ENCODE results near the gene LRRC15. TPM values are rescaled to one million over a fixed set of nuclear protein-coding genes. Genes with fewer than 3 reads are reported as not detected.

LRRC15 gene
- total RNA-seq, 2 donors from 2014 or later, result 1.1 TPM; not detected in 1

DNA sequence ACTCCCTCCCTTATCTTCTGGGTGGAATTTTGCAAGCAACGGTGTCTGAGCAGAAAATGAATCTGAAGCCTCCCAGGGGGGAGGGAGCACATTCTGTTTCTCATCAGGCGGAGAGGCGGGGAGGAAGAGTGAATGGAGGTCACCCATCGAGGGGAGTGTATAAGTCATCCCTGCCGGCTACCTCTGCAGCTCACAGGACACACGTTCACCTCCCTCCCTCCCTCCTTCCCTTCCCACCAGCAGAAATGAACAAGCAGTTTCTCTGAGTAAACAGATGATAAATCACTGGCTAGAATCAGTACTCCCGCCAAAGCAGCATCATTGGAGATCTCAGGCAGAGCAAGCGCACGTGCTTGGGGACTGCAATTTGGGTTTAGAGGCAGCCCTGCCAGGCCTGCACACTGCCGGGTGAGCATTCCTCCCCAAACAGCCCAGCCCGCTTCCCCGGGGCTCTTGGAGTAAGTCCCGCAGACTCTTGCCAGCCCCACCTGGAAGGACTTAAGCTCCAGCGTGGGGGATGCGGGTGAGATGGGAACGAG lies 56.7 kb downstream of the LRRC15 start:
- intact Hi-C loops (cut with DNase I), result loop anchor here (2.0 to 5.0 kb wide), 3 partner anchors 41 to 310 kb away; no protein-coding TSS in a partner anchor
- Histone ChIP-seq H3K9me3 (no peaks in the 10 kb centered on the region), H3K27ac (peak overlapping the region; percentile 39 to 40), H3K27me3 (replicated peaks; ENCODE audit: insufficient read depth) (no peaks in the 10 kb centered on the region), H3K4me1 (replicated peaks) (no peaks in the 10 kb centered on the region), H3K4me3 (no peak overlapping the region), H3K36me3 (no peaks in the 10 kb centered on the region)
- WGBS, result 0% methylated on average over 16 of the region's 16 CpGs
- peak; percentile 89 for DNase-seq (ENCODE audit: low spot score)
- TF ChIP-seq, protein P1, sequence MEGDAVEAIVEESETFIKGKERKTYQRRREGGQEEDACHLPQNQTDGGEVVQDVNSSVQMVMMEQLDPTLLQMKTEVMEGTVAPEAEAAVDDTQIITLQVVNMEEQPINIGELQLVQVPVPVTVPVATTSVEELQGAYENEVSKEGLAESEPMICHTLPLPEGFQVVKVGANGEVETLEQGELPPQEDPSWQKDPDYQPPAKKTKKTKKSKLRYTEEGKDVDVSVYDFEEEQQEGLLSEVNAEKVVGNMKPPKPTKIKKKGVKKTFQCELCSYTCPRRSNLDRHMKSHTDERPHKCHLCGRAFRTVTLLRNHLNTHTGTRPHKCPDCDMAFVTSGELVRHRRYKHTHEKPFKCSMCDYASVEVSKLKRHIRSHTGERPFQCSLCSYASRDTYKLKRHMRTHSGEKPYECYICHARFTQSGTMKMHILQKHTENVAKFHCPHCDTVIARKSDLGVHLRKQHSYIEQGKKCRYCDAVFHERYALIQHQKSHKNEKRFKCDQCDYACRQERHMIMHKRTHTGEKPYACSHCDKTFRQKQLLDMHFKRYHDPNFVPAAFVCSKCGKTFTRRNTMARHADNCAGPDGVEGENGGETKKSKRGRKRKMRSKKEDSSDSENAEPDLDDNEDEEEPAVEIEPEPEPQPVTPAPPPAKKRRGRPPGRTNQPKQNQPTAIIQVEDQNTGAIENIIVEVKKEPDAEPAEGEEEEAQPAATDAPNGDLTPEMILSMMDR (IDR thresholded peaks at IDR 0.05), result no peak
- no peak for TF ChIP-seq POLR2A (IDR thresholded peaks at IDR 0.05)
- TF ChIP-seq POLR2AphosphoS5 (IDR thresholded peaks at IDR 0.05), result peak; percentile 90

DNA sequence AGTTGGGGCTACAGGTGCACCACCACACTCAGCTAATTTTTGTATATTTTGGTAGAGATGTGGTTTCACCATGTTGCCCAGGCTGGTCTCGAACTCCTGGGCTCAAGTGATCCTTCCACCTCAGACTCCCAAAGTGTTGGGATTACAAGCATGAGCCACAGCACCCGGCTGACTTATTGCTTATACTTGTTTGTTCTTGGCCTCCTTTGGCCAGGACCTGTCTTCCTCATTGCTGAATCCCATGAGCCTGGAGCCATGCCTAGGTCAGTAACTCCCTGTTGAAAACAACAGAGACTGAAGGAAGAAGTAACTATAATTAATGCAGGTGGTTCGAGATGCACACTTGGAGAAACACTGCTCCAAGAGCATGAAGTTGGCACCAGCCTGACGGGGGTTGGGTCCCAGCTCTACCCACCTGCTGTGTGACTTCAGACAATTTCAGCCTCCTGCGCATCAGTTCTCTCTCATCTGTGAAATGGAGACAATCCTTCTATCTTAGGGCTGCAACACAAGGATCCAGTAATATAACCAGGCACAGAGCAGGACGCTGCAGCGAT lies 57.3 kb downstream of the LRRC15 start:
- Histone ChIP-seq H3K27me3 (replicated peaks; ENCODE audit: insufficient read depth) (no peaks in the 10 kb centered on the region), H3K36me3 (no peaks in the 10 kb centered on the region), H3K4me3 (no peak overlapping the region), H3K4me1 (replicated peaks) (no peaks in the 10 kb centered on the region), H3K9me3 (no peaks in the 10 kb centered on the region), H3K27ac (peak overlapping the region; percentile 39 to 40)
- peak; percentile 74 for DNase-seq (ENCODE audit: low spot score)
- TF ChIP-seq POLR2A (IDR thresholded peaks at IDR 0.05) (no peak), POLR2AphosphoS5 (IDR thresholded peaks at IDR 0.05) (peak; percentile 67)
- TF ChIP-seq, protein P1 (IDR thresholded peaks at IDR 0.05), result no peak
- intact Hi-C loops (cut with DNase I), result loop anchor here (2.0 to 5.0 kb wide), 3 partner anchors 40 to 309 kb away; no protein-coding TSS in a partner anchor
- 19% methylated on average over 7 of the region's 7 CpGs for WGBS

DNA sequence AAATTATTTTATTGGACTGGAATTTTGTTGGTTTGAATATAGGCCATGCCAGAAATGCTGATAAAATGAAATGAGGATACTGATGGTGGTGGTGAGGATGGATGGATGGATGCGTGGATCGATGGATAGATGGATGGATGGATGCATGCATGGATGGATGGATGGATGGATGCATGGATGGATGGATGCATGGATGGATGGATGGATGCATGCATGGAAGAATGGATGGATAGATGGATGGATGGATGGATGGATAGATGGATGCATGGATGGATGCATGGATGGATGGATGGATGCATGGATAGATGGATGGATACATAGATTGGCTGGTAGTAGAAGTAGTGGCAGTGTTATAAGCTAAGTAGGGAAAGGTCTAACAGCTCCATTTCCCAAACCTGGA lies 58.5 kb downstream of the LRRC15 start:
- Histone ChIP-seq H3K36me3 (no peaks in the 10 kb centered on the region), H3K27ac (no peak overlapping the region), H3K27me3 (replicated peaks; ENCODE audit: insufficient read depth) (no peaks in the 10 kb centered on the region), H3K9me3 (no peaks in the 10 kb centered on the region), H3K4me3 (no peak overlapping the region), H3K4me1 (replicated peaks) (no peaks in the 10 kb centered on the region)
- intact Hi-C loops (cut with DNase I), result loop anchor here (5.0 kb wide), 2 partner anchors 39 to 239 kb away; no protein-coding TSS in a partner anchor
- WGBS, result 90% methylated on average over 2 of the region's 2 CpGs
- no peak for TF ChIP-seq POLR2AphosphoS5 (IDR thresholded peaks at IDR 0.05)
- no peak for TF ChIP-seq POLR2A (IDR thresholded peaks at IDR 0.05)
- TF ChIP-seq, protein P1 (IDR thresholded peaks at IDR 0.05), result no peak
- no peak for DNase-seq (ENCODE audit: low spot score)

DNA sequence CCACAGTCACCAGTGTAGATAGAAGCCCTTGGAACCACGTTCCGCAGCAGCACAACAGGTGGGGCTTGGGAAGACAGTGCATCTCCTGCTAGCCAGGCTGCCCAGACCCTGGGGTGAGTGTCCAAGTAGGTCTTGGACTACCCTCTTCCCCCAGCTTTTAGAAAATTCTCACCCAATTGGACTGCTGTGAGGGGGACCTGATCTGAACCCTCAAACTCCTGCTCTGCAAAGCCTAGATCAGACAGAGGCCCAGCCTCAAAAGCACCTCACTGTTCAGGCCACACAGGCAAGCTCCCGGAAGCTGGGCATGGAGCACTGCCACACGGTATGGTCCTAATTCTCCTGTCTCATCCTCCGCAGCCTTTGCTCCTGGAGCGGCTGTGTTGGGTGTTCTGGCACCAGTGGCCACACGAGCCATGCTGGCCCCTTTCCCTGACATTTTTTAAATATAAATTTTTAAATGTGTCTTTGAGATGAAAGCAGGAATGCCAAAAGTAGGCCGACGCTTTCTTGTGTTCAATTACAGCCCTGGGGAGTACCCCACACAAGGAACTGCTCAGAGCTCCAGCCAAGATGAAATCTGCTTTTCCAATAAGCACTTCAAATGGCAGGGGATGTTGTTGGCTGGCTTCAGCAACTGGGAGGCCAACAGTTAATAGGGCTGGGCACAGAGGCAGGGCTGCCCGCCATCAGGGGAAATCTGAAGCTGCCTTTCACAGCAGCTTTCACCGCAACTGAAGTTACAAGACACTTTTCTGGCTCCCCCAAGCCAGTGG lies 59.3 kb downstream of the LRRC15 start:
- intact Hi-C loops (cut with DNase I), result loop anchor here (5.0 kb wide), 2 partner anchors 38 to 238 kb away; no protein-coding TSS in a partner anchor
- TF ChIP-seq, protein P1 (IDR thresholded peaks at IDR 0.05), result no peak
- no peak for TF ChIP-seq POLR2AphosphoS5 (IDR thresholded peaks at IDR 0.05)
- TF ChIP-seq POLR2A (IDR thresholded peaks at IDR 0.05), result no peak
- no peak for DNase-seq (ENCODE audit: low spot score)

More for the DNA sequence above, 59.3 kb downstream of the LRRC15 start:
- H3K9me3 ChIP-seq, result no peaks in the 10 kb centered on the region
- no peak overlapping the region for H3K27ac ChIP-seq
- H3K4me3 ChIP-seq, result no peak overlapping the region
- no peaks in the 10 kb centered on the region for H3K4me1 ChIP-seq (replicated peaks)
- 50% methylated on average over 11 of the region's 11 CpGs for WGBS
- H3K36me3 ChIP-seq, result no peaks in the 10 kb centered on the region
- H3K27me3 ChIP-seq (replicated peaks; ENCODE audit: insufficient read depth), result no peaks in the 10 kb centered on the region
